Measurements from ENCODE around the gene ATG7.

The ATG7 gene

DNA sequence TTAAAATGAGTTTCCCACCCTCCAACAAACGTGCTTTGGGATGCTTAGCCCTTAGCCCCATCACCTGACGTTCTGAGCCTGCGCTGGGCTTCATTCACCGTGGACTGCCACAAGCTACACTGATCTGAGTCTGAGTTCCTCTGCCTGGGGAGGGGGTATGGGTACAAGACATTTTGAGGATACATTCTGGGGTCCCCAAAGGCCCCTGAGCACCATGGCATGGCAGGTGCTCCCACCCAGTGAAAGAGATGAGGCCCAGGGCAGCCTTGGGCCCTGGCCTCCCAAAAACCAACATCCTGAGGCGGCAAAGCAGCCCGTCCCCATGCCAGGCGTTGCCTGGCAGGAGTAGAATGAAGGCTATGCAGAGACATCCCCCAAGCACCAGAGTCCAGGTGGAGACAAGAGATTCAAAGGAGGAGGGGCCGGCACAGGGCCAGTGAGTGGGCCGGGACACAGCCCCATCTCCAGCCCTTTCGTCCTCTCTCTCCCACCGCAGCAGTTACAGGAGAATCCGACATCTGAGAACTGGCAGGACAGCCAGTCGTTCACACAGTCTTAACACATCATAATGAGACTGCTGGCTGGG is 297.1 kb downstream of the ATG7 start:
- no peak overlapping the region for H3K27ac ChIP-seq (ENCODE audit: extremely low read depth, low read depth, low read length)
- H3K4me3 ChIP-seq (ENCODE audit: low read depth, low read length): no peak overlapping the region
- ChIA-PET CTCF (interaction anchor here (0.5 to 1.8 kb wide), 2 partner anchors 190 to 333 kb away, joined by 3 to 12 read pairs; no protein-coding TSS in a partner anchor), POLR2A (no interaction called here)
- TF ChIP-seq, protein P1, sequence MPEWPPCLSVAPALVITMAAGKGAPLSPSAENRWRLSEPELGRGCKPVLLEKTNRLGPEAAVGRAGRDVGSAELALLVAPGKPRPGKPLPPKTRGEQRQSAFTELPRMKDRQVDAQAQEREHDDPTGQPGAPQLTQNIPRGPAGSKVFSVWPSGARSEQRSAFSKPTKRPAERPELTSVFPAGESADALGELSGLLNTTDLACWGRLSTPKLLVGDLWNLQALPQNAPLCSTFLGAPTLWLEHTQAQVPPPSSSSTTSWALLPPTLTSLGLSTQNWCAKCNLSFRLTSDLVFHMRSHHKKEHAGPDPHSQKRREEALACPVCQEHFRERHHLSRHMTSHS (tag by site-specific recombination; IDR thresholded peaks at IDR 0.05): no peak
- TF ChIP-seq, protein P2, sequence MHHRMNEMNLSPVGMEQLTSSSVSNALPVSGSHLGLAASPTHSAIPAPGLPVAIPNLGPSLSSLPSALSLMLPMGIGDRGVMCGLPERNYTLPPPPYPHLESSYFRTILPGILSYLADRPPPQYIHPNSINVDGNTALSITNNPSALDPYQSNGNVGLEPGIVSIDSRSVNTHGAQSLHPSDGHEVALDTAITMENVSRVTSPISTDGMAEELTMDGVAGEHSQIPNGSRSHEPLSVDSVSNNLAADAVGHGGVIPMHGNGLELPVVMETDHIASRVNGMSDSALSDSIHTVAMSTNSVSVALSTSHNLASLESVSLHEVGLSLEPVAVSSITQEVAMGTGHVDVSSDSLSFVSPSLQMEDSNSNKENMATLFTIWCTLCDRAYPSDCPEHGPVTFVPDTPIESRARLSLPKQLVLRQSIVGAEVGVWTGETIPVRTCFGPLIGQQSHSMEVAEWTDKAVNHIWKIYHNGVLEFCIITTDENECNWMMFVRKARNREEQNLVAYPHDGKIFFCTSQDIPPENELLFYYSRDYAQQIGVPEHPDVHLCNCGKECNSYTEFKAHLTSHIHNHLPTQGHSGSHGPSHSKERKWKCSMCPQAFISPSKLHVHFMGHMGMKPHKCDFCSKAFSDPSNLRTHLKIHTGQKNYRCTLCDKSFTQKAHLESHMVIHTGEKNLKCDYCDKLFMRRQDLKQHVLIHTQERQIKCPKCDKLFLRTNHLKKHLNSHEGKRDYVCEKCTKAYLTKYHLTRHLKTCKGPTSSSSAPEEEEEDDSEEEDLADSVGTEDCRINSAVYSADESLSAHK (tag by site-specific recombination; IDR thresholded peaks at IDR 0.05): no peak
- TF ChIP-seq ZNF302 (tag by site-specific recombination; IDR thresholded peaks at IDR 0.05; ENCODE audit: low read depth) (no peak), ZNF664 (tag by site-specific recombination; IDR thresholded peaks at IDR 0.05) (no peak), HOXA7 (CRISPR knock-in tag; IDR thresholded peaks at IDR 0.05; ENCODE audit: borderline replicate concordance) (no peak), ZBTB6 (tag by site-specific recombination; IDR thresholded peaks at IDR 0.05) (no peak), BCL11B (tag by site-specific recombination; IDR thresholded peaks at IDR 0.05; ENCODE audit: low read depth) (no peak), ZNF404 (tag by site-specific recombination; IDR thresholded peaks at IDR 0.05) (no peak)
- H3K36me3 ChIP-seq (ENCODE audit: control insufficient read depth in 2 of 2, insufficient read depth in 1 of 2, low read length in 2 of 2): peaks cover 0 to 27% of the 10 kb centered on the region in 2 experiments; a peak in 2 of 3 replicates
- H3K4me1 ChIP-seq (ENCODE audit: control insufficient read depth, insufficient read depth, low read length): no peaks in the 10 kb centered on the region
- no peaks in the 10 kb centered on the region for H3K9me3 ChIP-seq (ENCODE audit: control insufficient read depth, insufficient read depth, low read depth, low read length)

GRCh38 chr3:11570251-11570650 is 298.1 kb downstream of the ATG7 start:
- Histone ChIP-seq H3K27ac (ENCODE audit: extremely low read depth, low read depth, low read length) (no peak overlapping the region), H3K4me3 (ENCODE audit: low read depth, low read length) (no peak overlapping the region), H3K4me1 (ENCODE audit: control insufficient read depth, insufficient read depth, low read length) (no peaks in the 10 kb centered on the region), H3K36me3 (ENCODE audit: control insufficient read depth in 2 of 2, insufficient read depth in 1 of 2, low read length in 2 of 2) (peaks cover 0 to 29% of the 10 kb centered on the region in 2 experiments; a peak in 2 of 3 replicates), H3K9me3 (ENCODE audit: control insufficient read depth, insufficient read depth, low read depth, low read length) (no peaks in the 10 kb centered on the region)
- ChIA-PET CTCF (interaction anchor here (0.6 to 1.8 kb wide), 2 partner anchors 30 to 191 kb away, joined by 3 to 12 read pairs; no protein-coding TSS in a partner anchor), POLR2A (no interaction called here)
- TF ChIP-seq ZNF600 (tag by site-specific recombination; IDR thresholded peaks at IDR 0.05) (no peak), ZNF202 (tag by site-specific recombination; IDR thresholded peaks at IDR 0.05; ENCODE audit: borderline replicate concordance) (no peak), TCF7L2 (IDR thresholded peaks at IDR 0.05; ENCODE audit: borderline replicate concordance, low read depth, low read length) (no peak), GLI2 (tag by site-specific recombination; IDR thresholded peaks at IDR 0.05; ENCODE audit: borderline replicate concordance, low read depth) (no peak), TSHZ1 (tag by site-specific recombination; IDR thresholded peaks at IDR 0.05; ENCODE audit: borderline replicate concordance) (no peak), ZNF623 (tag by site-specific recombination; IDR thresholded peaks at IDR 0.05) (no peak), ZFP41 (tag by site-specific recombination; IDR thresholded peaks at IDR 0.05; ENCODE audit: borderline replicate concordance) (no peak), ZNF558 (tag by site-specific recombination; IDR thresholded peaks at IDR 0.05) (no peak), MZF1 (tag by site-specific recombination; IDR thresholded peaks at IDR 0.05; ENCODE audit: borderline replicate concordance) (no peak)
